Measurements from ENCODE around the gene DPYSL4. TPM values are rescaled to one million over a fixed set of nuclear protein-coding genes. Genes with fewer than 3 reads are reported as not detected.

The DPYSL4 gene
- total and polyA plus RNA-seq, 2 experiments from 2014 or later = 2.1 TPM

DNA sequence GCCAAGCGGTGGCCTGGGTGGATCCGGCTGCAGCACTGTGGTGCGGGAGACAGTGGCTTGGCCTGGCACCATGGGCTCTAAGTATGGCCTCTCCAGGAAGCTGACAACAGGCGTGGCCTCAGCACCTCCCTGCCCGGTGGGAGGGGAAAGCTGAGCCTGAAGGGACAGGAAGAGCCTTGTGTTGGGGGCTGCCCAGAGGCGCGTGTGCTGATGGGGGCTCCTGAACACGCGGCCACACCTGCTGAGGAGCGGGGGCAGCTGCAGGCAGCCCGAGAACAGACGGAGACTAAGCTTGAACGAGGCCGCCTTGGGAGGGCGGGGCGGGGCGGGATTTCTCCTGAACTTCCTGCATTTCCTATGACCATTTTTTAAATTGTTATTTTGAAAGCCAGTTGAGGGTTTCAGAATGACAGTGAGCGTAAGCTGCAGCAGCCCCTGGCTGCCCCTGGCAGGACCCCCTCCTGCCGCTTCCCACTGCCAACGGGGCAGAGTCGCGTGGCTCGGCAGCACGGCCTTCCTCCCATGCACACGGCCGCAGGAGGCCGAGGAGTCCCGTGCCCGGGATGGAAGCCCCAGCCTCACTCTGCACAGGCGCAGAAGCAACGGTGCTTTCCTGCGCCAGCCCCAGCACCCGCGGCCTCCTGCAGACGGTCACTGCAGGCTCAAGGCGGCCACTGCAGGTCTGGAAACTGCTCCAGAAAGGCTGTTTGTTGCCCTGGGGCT, 43.2 kb downstream of the DPYSL4 start:
- Histone ChIP-seq H3K4me3 (no peak overlapping the region), H4K20me1 (ENCODE audit: insufficient read depth) (no peaks in the 10 kb centered on the region), H3K27ac (no peak overlapping the region), H3K27me3 (replicated peaks; ENCODE audit: insufficient read depth) (no peaks in the 10 kb centered on the region), H3K9me3 (ENCODE audit: low read depth) (no peaks in the 10 kb centered on the region), H3K79me2 (ENCODE audit: insufficient read depth) (no peaks in the 10 kb centered on the region), H3K4me1 (ENCODE audit: insufficient read depth) (no peaks in the 10 kb centered on the region), H3K36me3 (ENCODE audit: low read depth) (no peaks in the 10 kb centered on the region), H3K9ac (no peak overlapping the region), H3F3A (ENCODE audit: insufficient read depth) (no peaks in the 10 kb centered on the region), H2AFZ (no peak overlapping the region), H3K9me2 (ENCODE audit: insufficient read depth) (no peaks in the 10 kb centered on the region), H3K4me2 (ENCODE audit: unreplicated experiment) (no peak overlapping the region)
- 75 to 78% methylated on average over 33 to 36 of the region's 36 CpGs for WGBS, 2 experiments (ENCODE audit: low coverage in 1 of 2, low lambda C conversion rate in 2 of 2, missing lambda C conversion rate in 2 of 2)
- in situ Hi-C loops (cut with MboI) = loop anchor here (5.0 to 10.0 kb wide), 4 partner anchors 105 to 405 kb away; partner anchors contain the start of gene LRRC27
- no peak for DNase-seq
- TF ChIP-seq EZH2phosphoT487 (IDR thresholded peaks at IDR 0.05; ENCODE audit: insufficient read depth, low read depth) (no peak), EZH2 (IDR thresholded peaks at IDR 0.05; ENCODE audit: insufficient read depth, poor library complexity, severe bottlenecking) (no peak)

DNA sequence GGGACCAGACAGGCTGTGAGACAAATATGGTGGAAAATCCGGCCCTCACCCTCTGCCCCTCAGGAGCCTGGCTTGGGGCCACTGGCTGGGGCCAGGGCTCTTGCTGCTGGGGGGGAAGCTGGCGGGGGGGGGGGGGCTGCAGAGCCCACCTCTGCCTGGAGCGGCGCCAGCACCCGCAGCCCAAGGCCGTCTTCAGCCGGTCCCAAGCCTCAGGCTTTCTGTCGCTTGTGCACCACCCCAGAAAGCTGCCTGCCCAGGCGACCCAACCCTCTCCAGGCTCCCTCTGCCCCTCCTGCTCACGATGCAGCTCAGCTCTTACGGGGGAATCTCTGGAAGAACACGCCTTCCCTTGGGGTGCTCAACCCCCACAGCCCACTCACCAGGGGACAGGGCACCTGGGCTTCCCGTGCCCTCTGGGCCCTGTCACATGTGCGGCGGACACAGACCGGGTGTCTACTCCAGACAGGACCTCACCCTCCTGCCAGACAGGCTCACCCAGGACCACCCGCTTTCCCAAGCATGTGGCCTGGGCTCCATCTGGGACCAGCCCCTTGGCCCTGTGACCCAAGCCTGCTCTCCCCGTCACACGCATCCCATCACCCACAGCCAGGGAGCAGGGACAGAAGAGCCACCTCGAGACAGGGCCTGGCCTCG, 43.9 kb downstream of the DPYSL4 start:
- no peak overlapping the region for H3K4me3 ChIP-seq
- no peaks in the 10 kb centered on the region for H3F3A ChIP-seq (ENCODE audit: insufficient read depth)
- no peak overlapping the region for H3K4me2 ChIP-seq (ENCODE audit: unreplicated experiment)
- H3K9ac ChIP-seq = no peak overlapping the region
- no peaks in the 10 kb centered on the region for H3K27me3 ChIP-seq (replicated peaks; ENCODE audit: insufficient read depth)
- 80 to 94% methylated on average over 13 to 21 of the region's 21 CpGs for WGBS, 2 experiments (ENCODE audit: low coverage in 1 of 2, low lambda C conversion rate in 2 of 2, missing lambda C conversion rate in 2 of 2)
- H3K9me3 ChIP-seq (ENCODE audit: low read depth) = no peaks in the 10 kb centered on the region
- H3K36me3 ChIP-seq (ENCODE audit: low read depth) = no peaks in the 10 kb centered on the region
- no peaks in the 10 kb centered on the region for H3K9me2 ChIP-seq (ENCODE audit: insufficient read depth)
- in situ Hi-C loops (cut with MboI) = no loop called here
- no peak overlapping the region for H2AFZ ChIP-seq
- TF ChIP-seq EZH2phosphoT487 (IDR thresholded peaks at IDR 0.05; ENCODE audit: insufficient read depth, low read depth) = no peak
- no peak for TF ChIP-seq EZH2 (IDR thresholded peaks at IDR 0.05; ENCODE audit: insufficient read depth, poor library complexity, severe bottlenecking)
- no peaks in the 10 kb centered on the region for H3K4me1 ChIP-seq (ENCODE audit: insufficient read depth)
- DNase-seq = no peak
- no peaks in the 10 kb centered on the region for H3K79me2 ChIP-seq (ENCODE audit: insufficient read depth)
- no peaks in the 10 kb centered on the region for H4K20me1 ChIP-seq (ENCODE audit: insufficient read depth)
- no peak overlapping the region for H3K27ac ChIP-seq

DNA sequence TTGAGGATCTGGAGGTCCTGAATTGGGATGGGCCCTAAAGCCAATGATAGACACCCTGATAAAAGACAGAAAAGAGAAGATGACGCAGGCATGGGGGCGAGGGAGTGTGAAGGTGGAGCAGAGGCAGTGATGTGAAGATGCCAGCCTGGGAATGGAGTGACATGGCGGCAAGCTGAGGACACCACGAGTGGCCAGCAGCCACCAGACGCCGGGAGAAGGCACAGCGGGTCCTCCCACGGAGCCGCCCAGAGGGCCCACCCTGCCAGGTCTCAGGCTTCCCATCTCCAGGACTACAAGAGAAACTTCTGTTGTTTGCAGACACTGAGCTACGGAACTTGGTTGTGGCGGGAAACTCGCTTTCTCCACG, 44.9 kb downstream of the DPYSL4 start:
- in situ Hi-C loops (cut with MboI) = no loop called here
- no peak overlapping the region for H3K27ac ChIP-seq
- no peak overlapping the region for H2AFZ ChIP-seq
- no peaks in the 10 kb centered on the region for H3K4me1 ChIP-seq (ENCODE audit: insufficient read depth)
- no peaks in the 10 kb centered on the region for H3K9me2 ChIP-seq (ENCODE audit: insufficient read depth)
- DNase-seq = no peak
- no peaks in the 10 kb centered on the region for H3K79me2 ChIP-seq (ENCODE audit: insufficient read depth)
- H3K27me3 ChIP-seq (replicated peaks; ENCODE audit: insufficient read depth) = no peaks in the 10 kb centered on the region
- H3K9me3 ChIP-seq (ENCODE audit: low read depth) = no peaks in the 10 kb centered on the region
- no peaks in the 10 kb centered on the region for H3F3A ChIP-seq (ENCODE audit: insufficient read depth)
- H3K4me3 ChIP-seq = no peak overlapping the region
- H3K36me3 ChIP-seq (ENCODE audit: low read depth) = no peaks in the 10 kb centered on the region
- TF ChIP-seq EZH2phosphoT487 (IDR thresholded peaks at IDR 0.05; ENCODE audit: insufficient read depth, low read depth) (no peak), EZH2 (IDR thresholded peaks at IDR 0.05; ENCODE audit: insufficient read depth, poor library complexity, severe bottlenecking) (no peak)
- no peak overlapping the region for H3K9ac ChIP-seq
- H4K20me1 ChIP-seq (ENCODE audit: insufficient read depth) = no peaks in the 10 kb centered on the region
- 85 to 89% methylated on average over 12 to 13 of the region's 13 CpGs for WGBS, 2 experiments (ENCODE audit: low coverage in 1 of 2, low lambda C conversion rate in 2 of 2, missing lambda C conversion rate in 2 of 2)
- no peak overlapping the region for H3K4me2 ChIP-seq (ENCODE audit: unreplicated experiment)

DNA sequence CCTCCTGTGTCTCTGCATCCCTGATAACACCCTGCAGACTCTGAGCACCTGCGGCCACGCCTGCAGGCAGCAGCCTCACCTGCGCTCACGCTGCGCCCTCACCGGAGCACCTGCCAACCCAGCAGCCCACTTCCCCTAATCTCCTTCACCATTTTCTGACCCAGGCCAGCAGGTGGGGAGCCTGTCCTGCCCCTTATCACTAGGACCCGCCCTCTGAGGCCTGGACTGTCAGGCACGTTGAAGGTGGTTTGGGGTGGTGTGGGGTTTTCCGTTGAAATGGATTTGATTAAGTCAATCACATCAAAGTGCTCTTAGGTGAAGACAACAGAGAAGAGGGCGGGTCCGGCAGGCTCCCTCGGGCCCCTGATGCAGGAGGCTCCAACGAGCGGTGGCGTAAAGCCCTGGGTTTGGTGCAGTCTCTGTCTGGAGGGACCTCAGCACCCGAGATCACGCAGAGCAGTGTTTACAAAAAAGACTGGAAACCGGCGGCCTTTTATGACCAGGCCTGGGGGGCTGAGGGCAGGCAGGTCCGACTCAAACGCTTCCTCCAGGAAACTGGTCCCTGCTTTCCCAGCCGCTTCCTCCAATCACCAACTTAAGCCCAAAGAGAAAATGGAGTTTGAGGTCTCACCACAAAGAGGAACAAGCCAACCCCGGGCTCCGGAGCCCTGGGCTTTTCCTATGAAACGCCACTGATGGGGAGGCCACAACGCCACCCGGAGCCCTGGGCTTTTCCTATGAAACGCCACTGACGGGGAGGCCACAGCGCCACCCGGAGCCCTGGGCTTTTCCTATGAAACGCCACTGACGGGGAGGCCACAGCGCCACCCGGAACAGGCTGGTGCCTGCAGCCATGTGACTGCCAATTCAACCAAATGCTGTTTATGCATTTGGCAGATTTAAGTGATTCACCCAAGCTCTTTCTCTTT, 45.5 kb downstream of the DPYSL4 start:
- H3K79me2 ChIP-seq (ENCODE audit: insufficient read depth) = no peaks in the 10 kb centered on the region
- H2AFZ ChIP-seq = no peak overlapping the region
- 86 to 90% methylated on average over 35 of the region's 35 CpGs for WGBS, 2 experiments (ENCODE audit: low coverage in 1 of 2, low lambda C conversion rate in 2 of 2, missing lambda C conversion rate in 2 of 2)
- in situ Hi-C loops (cut with MboI) = no loop called here
- no peak for TF ChIP-seq EZH2 (IDR thresholded peaks at IDR 0.05; ENCODE audit: insufficient read depth, poor library complexity, severe bottlenecking)
- no peak for TF ChIP-seq EZH2phosphoT487 (IDR thresholded peaks at IDR 0.05; ENCODE audit: insufficient read depth, low read depth)
- H3F3A ChIP-seq (ENCODE audit: insufficient read depth) = no peaks in the 10 kb centered on the region
- no peaks in the 10 kb centered on the region for H4K20me1 ChIP-seq (ENCODE audit: insufficient read depth)
- no peaks in the 10 kb centered on the region for H3K36me3 ChIP-seq (ENCODE audit: low read depth)
- H3K9ac ChIP-seq = no peak overlapping the region
- no peak overlapping the region for H3K4me2 ChIP-seq (ENCODE audit: unreplicated experiment)
- H3K4me3 ChIP-seq = no peak overlapping the region
- H3K27ac ChIP-seq = no peak overlapping the region
- no peaks in the 10 kb centered on the region for H3K4me1 ChIP-seq (ENCODE audit: insufficient read depth)
- no peaks in the 10 kb centered on the region for H3K9me2 ChIP-seq (ENCODE audit: insufficient read depth)
- no peaks in the 10 kb centered on the region for H3K27me3 ChIP-seq (replicated peaks; ENCODE audit: insufficient read depth)
- H3K9me3 ChIP-seq (ENCODE audit: low read depth) = no peaks in the 10 kb centered on the region
- DNase-seq = no peak

Measured in GM23248 (cell line).